Caki2 (cell line): ENCODE measurements around the gene CMC2. TPM values are rescaled to one million over a fixed set of nuclear protein-coding genes. Genes with fewer than 3 reads are reported as not detected.

Experiments
- DNase-seq: peaks from one replicate; pipeline ENCODE4 v3.0.0-alpha.2; 2015; ENCODE audit warnings: low read depth
- in situ Hi-C: cut with HindIII; loops from 2 replicates; pipeline ENCODE4 v1.10.0; 2016; ENCODE audit warnings: low sequenced_read_pairs, low pct_unique_long_range_greater_than_20kb, mixed read lengths
- total RNA-seq: library from RNA; depleted of rRNA; stranded (reverse); fragments of >200 nt; shearing (Covaris generic); gene quantifications from 2 replicates; pipeline ENCODE4 v1.2.3, GENCODE V29; 2014; ENCODE audit warnings: low replicate concordance; rRNA removed

CMC2 gene
- total RNA-seq, 1 experiment from 2014 or later: 92.4 TPM

GRCh38 chr16:80947239-80947638, 59.4 kb downstream of the CMC2 start:
- in situ Hi-C loops: no loop called here
- no peak for DNase-seq

GRCh38 chr16:80946481-80946880, 60.2 kb downstream of the CMC2 start:
- in situ Hi-C loops: no loop called here
- no peak for DNase-seq

DNA sequence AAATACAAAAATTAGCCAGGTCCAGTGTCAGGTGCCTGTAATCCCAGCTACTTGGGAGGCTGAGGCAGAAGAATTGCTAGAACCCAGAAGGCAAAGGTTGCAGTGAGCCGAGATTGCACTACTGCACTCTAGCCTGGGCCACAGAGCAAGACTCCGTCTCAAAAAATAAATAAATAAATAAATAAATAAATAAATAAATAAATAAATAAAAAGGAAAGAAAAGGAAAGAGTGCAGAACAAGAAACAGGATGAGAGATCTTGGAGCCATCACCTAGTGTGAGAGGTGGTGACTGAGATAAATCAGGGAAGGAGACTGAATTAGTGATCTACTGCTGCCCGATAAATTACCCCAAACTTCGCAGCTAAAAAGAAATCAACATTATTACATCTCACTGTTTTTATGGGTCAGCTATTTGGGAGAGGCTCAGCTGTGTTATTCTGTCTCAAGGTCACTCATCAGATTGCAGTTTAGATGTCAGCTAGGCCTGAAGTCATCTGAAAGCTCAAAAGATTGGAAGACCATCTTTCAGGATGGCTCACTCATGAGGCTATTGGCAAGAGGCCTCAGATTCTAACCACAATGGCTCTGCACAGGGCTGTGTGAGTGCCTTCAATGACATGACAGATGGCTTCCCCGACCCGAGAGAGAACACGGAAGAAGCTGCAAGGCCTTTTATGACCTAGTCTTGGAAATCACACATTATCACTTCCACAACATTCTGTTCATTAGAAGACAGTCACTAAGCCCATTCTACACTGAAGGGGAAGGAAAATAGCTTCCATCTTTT, 66.4 kb downstream of the CMC2 start:
- DNase-seq: no peak
- in situ Hi-C loops: no loop called here

GRCh38 chr16:80938879-80939260, 67.8 kb downstream of the CMC2 start:
- no peak for DNase-seq
- in situ Hi-C loops: no loop called here

GRCh38 chr16:80938004-80938878, 68.4 kb downstream of the CMC2 start:
- in situ Hi-C loops: no loop called here
- peak; percentile 66 for DNase-seq

GRCh38 chr16:80936410-80936809, 70.3 kb downstream of the CMC2 start:
- no peak for DNase-seq

GRCh38 chr16:80935691-80936090, 71.0 kb downstream of the CMC2 start:
- no peak for DNase-seq
- in situ Hi-C loops: no loop called here

More at GRCh38 chr16:80936410-80936809, 70.3 kb downstream of the CMC2 start:
- in situ Hi-C loops: no loop called here

- DNase-seq: peak; percentile 70
- in situ Hi-C loops: no loop called here
Observed at GRCh38 chr16:80932708-80933095, 74.0 kb downstream of the CMC2 start.

DNA sequence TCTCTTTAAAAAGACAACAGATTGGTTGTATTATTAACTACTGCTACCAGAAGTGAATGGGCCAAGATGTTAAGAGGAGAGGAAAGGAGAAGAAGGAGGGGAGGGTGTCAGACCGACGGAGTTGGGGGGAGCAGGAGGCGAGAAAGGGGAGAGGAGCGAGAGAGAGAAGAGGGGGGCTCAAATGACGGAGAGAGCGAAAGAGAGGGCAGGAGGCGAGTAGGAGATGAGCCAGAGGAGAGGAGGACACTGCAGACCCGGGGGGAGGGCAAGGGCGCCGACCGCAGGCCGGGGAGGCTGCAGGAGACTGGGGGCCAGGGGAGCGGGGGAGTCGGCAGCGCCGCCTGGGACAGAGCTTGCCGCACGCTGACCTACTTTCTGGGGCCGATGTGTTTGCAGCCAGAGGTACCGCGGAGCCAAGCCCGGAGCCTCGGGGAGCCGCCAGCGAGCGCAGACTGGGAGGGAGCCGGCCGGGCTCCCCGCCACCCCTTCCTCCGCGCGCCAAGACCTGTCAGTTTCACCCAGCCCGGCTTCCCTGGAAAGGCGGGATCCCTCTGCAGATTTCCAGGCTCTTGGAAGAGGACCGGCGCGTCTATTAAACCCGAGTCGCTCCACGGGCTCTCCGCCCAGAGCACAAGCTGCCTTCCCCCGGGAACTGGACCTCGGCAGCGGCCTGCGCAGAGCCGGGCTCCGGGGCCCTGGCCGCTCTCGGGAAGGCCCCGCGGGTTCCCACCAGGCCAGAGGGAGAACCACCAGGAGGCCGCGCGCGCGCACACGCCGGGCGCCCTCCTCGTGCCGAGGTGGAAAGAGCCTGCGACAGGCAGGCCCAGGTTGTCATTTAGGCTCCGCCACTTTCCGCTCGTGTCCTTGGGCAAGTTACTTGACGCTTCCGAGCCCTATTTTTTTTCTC, 74.6 kb downstream of the CMC2 start:
- peak; percentile 65 for DNase-seq
- in situ Hi-C loops: no loop called here

- DNase-seq: peak; percentile 32
- in situ Hi-C loops: no loop called here
Observed at GRCh38 chr16:80924372-80924978, 82.2 kb downstream of the CMC2 start.

- no peak for DNase-seq
- in situ Hi-C loops: no loop called here
Observed at GRCh38 chr16:80923356-80923755, 83.3 kb downstream of the CMC2 start.

Other genes starting within 250 kb of the CMC2 start
- 2.5 and 16.9 TPM in 2 replicates for gene CDYL2, start 202.3 kb downstream of the CMC2 start, total RNA-seq
- 74.5 and 375 TPM in 2 replicates for gene CENPN, start 329 bp upstream of the CMC2 start, total RNA-seq
- 23.6 and 27.5 TPM in 2 replicates for gene ATMIN, start 29.0 kb upstream of the CMC2 start, total RNA-seq
- 11.3 TPM in 1 of 2 replicates, not detected in the other for gene C16orf46, start 70.4 kb upstream of the CMC2 start, total RNA-seq
- gene GCSH, start 89.5 kb upstream of the CMC2 start, total RNA-seq: 84.8 and 127 TPM in 2 replicates
- 3.7 and 13.7 TPM in 2 replicates for gene BCO1, start 231.8 kb upstream of the CMC2 start, total RNA-seq